GM21825 (cell line): ENCODE measurements around the gene CORO2B.

Experiments used
- ATAC-seq: cut with Tn5 transposase; IDR thresholded peaks from one replicate; pipeline ENCODE4 v1.9.1; 2021; ENCODE audit warnings: mild to moderate bottlenecking, moderate library complexity; ENCODE audit not compliant: unreplicated experiment

Gene CORO2B

DNA sequence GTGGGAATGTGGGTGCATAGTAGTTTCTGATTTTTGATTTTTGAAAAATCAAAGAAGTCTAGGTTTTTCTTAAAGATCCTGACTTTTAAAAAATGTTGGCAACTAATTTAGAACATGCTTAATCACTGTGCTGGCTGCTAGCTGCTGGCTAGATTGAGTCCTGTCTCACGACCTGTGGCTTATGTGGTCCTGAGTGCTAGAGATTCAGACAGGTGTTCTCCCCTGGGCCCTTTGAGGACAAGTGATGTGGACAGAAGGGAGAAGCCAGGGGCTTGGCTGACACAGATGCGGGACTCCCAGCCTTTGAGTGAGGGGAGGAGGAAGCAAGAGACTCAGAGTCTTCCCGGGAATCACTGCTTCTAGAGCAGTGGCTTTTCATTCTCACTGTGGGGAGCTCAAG, 47.5 kb downstream of the CORO2B start:
- no peak for ATAC-seq

DNA sequence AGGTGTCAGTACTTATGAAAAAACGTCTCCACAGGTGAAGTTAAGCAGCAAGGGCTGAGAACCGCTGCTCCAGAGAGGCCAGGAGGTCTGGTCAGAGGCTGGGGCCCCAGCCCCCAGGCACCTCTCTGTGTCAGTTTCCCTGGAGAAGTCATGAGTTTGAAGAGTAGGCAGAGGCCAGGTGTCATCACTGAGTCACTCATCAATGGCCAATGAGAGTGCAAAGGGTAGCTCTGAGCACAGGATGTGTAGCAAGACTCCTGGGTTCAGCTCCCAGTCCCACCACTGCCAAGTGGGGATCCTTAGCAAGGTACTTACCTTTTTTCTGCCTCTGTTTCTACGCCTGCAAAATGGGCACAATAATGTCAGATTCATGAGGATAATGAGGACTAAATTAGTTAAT, 47.9 kb downstream of the CORO2B start:
- ATAC-seq: no peak

DNA sequence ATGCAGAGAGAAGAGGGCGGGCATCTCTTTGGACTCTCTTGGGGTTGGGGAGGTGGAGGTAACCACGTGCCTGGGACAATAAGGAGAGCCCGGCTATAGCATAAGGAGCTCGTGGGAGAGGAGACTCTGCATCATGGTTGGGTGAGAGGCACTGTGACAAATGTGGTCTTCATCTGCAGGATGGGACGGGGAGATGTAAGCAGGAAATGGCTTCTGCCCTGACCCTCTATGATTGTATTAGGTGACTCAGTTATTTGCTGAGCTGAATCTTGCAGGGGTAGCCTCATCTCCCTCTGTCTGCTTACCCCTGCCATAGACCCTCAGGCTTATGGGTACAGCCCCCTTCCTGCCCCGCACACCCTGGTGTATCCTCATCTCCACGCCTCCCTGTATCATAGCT, 48.7 kb downstream of the CORO2B start:
- no peak for ATAC-seq

DNA sequence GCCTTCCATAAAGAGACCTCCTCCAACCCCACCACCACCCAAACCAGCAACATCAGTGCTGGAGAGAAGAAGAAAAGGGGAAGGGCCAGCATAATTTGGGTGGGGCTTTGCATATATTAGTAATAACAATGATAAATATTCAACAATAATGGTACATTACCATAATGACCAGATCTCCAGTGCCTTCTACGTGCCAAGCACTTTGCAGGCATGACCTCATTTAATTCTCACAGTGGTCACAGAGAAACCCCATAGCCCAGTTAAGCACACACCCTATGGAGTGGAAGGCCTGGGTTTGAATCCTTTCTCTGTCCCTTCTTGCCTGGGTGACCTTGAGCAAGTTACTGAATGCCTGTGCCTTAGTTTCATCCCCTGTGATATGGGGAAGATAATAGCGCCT, 49.2 kb downstream of the CORO2B start:
- no peak for ATAC-seq

DNA sequence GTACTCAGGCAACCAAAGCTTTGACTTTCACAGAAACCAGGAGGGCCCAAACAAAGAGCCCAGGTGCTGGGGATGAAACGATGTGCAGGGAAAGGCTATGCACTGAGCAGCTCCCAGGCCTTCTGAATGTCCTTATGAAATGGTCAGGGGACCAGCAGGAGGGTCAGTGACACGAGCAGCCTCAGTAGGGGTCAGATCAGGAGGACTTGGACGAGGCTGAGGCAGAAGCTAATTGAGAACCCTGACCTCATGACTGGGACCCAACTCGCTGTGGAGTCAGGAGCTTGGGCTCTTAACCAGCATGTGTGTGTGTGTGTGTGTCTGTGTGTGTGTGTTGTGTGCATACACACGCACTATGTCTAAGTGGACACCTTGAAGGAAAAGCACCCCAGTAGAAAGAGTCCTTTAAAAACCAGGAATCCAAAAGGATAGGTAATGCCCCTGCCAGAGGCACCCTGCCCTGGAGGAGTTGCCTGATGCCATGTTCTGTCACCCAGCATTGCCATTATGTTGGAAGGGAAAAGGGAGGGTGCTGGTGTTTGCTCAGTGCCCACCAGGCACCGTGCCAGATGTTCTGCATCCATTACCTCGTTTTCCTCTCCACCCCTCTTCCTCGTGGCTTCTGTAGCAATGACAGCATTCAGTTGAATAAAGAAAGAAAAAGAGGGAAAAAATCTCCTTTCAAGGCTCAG, 50.9 kb downstream of the CORO2B start:
- ATAC-seq: no peak

DNA sequence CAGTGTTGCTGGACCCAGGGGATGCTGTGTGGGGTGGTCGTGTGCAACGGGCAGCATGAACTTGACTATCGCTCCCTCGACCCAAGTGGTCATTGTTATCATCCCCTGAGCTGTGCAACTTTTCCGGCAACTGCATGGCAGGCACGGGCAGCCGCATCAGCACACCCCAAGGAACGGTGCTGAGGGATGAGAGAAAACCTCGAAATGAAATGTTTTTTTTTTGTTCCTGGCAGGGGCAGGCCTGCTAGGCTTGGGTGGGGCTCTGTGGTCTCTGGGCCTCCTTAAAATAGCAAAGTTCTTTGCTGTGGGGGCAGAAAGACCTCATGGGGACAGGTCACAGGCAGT, 51.4 kb downstream of the CORO2B start:
- ATAC-seq: no peak

DNA sequence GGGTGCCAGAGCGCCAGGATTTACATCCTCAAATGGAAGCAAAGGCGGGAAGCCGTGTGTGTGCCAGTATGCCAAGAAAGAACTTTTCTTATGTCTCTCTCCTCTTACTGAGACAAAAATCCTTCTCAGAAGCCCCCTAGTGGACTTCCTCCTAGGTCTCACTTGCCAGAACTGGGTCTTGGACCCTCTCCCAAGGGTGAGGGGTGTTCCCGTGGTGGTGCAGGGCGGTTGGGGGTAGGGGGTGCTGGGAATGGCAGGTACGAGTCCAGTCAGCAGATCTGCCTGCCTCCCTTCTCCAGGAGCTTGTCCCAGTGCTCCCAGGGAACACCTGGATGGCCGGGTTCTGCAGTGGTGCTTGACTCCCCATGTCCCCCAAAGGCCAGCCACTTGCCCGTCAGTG, 52.0 kb downstream of the CORO2B start:
- no peak for ATAC-seq

DNA sequence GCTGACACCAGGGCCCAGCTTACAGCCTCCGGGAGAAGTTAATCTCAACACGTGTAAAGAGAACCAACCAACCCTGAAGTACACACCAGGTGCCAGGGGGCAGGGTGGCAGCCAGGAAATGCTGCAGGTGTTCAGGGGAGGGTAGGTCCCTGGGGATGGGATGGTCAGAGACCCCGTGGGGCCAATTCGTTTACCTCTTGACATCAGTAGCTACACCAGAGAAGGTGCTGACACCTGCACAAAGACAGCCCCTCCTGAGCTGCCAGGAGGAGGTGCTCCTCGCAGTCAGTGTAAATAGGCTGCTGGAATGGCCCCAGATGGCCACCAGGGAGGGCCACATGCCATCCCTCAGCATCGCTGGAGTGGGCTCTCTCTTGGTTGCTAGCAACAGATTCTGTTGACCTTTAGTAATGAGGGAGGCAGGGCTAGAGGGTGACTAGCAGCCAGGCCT, 52.8 kb downstream of the CORO2B start:
- no peak for ATAC-seq

DNA sequence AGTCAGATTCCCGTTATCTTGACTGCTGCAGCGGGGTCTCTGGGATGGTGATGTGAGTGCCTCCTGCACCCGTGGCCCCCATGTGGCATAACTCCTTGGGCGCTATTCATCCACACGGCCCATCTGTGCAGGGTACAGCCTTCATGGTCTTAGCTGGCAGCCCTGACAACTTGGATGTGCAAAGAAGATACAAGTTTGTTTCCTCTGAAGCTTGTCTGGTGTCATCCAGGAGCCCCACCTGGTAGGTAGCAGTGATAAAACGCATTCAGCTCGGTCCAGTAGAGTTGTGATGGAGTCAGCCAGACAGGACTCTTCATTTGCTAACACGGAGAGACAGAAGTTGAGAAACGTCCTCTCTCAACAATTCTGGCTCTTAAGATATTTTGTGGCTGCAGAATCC, 53.3 kb downstream of the CORO2B start:
- ATAC-seq: no peak

DNA sequence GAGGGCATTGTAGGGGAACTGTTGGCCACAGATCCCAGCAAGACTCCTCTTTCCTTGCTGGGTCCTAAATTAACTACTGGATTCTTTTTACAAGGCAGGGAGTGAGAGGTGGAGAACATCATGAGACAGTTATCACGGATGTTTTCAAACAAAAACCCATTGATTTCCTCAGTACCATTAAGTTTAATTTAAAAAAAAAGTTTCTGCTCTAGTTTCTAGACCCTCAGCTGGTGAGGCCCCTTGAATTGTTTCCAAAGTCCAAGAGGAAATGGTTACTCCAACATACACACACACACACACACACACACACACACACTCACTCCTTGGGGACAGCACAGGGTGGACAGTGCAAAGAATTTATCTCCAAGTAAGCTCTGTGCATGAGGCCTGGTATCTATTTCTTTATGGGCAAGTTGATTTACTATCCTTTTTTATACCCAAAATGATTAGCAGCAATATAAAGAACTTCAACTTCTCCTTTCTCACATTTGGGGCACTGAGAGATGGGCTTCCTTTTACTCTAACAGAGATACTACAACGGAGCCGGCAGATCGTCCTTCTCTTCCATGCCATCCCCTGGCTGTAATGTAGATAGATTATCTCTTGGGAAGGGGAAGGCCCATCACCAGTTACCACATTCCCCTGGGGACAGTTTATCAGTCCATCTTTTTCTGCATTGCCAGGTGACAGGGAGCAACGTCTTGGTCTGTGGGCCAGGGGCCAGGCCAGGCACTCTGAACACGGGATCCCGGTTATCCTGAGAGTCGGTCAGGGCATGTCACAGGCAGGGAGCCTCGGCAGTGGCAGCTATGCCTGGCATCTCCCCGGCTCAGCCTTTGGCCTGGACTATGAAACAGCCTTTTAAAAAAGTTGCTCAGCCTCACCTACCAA, 54.7 kb downstream of the CORO2B start:
- ATAC-seq: no peak

DNA sequence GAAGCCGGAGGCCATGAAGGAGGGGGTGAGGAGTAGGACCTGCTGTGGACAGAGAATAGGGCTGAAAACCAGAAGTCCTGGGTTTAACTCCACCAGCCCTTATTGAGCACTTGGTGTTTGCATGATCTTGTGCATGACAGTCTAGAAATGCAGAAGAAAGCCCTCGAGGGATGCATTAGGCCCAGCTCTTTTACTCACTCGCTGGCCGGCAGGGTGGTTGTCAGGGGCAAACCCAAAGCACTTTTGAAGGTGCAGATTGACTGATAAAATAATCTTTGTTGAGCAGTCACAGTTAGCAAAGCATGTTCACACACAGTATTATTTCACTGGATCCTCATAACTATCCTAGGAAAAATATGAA, 55.3 kb downstream of the CORO2B start:
- no peak for ATAC-seq

DNA sequence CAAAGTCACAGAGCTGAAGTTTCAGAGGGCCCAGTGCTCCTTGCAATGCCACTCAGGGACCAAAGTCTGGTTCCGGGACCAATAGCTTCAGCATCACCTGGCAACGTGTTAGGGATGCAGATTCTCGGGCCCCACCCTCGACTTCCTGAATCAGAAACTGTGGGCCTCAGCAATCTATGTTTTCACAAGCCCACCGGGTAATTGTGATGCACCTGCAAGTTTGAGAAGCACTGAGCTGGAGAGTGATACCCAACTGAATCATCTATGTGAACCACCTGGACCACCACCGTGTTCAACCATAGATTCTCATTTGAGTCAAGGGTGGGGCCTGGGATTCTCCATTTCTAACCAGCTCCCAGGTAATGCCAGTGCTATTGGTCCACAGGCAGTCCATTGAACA, 55.7 kb downstream of the CORO2B start:
- ATAC-seq: no peak

DNA sequence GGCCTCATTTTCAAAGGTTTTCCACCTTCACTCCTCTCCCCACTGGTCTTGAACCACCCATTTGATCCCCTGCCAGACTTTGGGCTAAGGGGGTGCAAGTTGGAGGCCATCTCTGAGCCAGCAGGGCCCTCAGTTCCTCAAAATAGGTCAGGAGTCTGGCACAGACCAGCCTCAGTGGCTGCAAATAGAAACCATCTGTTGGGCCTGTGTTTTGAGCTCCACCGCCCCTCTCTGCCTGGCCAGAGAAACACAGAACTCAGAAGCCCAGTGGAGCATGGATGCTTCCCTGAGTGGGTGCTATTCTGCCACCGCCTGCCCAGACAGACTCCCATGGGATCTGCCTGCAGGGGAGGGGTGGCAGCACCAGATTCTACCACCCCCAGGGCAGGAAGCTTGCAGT, 56.3 kb downstream of the CORO2B start:
- ATAC-seq: no peak

DNA sequence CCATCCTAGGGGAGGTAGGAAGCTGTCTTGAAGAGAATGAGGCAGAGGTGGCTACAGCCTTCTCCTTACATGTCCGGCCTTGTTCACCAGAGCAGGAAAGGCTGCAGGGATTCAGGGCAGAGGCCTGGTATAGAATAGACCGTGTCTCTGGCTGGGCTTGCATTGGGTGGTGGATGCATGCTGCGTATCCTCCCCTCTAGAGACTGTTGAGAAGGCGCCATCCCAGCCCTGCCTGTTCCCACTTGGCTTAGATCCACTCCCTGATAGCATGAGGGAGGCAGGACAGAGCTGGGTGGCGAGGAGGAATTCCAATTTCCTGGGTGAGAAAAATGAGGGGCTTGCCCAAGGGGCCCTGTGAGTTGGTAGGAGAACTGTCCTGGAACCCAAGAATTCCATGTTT, 57.5 kb downstream of the CORO2B start:
- no peak for ATAC-seq

DNA sequence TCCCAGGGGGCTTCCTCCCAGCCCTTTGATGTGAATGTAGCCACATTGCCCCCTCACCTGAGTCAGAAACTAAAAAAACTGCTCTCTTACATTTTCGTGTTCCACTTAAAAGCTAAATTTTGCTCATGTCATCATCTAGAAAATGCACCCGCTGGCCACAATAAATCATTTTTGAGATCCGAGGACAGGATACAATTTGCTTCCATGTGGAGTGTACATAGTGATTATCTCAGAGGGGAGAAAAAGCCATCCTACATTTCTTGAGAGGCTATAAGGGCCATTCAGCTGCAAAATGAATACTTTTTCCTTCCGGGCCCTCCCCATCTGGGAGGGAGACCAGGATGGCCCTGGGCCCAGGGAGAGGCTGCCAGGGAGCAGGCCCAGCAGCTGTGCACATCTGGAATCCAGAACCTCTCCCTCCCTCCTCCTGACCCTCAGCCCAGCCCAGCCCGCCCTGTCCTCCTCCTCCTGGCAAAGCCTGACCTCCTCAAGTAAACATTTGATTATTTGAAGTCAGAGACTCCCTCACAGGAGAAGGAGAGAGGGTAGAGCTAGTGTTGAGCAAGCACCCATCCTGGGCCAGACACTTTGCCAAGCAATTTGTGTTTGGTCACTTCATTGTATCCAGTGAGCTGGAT, 59.1 kb downstream of the CORO2B start:
- ATAC-seq: no peak

DNA sequence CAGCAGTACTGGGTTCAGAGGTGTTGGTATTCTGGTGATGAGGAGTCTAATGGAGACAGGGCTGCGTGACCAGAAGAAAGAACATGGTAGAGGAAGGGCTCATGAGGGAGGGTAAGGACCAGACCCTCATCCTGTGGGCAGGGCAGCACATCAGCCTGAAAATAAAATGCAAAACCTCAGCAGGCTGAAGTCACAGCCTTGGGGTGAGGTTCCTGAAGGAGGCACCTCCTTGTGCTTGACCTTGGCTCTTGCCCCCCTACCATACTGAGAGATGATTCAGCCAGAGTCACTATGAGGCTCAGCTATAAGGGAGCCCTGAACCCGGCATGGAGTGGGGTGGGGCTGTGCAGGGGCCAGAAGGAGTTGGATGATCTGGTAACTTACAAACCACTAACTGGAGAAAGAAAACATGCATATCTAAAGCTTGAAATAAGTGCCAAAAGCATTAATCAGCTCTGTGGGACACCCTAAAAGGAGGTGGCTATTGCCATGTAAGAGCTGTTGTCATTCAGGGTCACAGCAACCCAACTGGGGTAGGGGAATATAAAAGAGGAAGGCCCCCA, 60.2 kb downstream of the CORO2B start:
- no peak for ATAC-seq

DNA sequence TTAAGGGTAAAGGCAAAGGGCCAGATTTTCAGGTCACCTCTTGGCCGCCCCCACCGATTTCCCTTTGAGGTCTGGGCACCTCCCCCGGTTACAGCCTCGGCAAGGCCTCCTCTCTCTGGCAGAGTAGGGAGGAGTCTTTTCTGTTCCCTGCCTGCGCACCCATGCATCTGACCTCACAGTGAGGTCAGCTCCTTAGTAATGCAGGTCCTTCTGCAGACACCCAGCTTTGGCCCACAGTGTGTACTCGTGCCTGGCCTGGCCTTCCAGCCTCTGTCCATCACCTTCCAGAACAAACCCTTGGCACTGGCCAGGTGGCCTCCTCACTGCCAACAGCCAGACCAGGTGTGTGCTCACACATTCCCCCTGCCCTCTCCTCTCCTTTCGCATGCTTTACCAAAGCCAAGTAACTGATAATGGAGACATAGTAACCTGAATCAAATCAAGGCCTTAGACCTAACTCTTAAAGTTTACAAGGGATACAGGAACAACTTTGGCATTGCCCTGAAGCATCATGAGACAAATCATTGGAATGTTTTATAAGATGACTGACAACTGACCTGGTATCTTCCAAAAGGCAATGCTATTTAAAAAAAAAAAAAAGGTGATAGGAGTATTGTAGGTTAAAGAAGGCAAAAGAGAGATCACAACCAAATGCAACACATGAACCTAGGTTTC, 61.3 kb downstream of the CORO2B start:
- ATAC-seq: no peak

DNA sequence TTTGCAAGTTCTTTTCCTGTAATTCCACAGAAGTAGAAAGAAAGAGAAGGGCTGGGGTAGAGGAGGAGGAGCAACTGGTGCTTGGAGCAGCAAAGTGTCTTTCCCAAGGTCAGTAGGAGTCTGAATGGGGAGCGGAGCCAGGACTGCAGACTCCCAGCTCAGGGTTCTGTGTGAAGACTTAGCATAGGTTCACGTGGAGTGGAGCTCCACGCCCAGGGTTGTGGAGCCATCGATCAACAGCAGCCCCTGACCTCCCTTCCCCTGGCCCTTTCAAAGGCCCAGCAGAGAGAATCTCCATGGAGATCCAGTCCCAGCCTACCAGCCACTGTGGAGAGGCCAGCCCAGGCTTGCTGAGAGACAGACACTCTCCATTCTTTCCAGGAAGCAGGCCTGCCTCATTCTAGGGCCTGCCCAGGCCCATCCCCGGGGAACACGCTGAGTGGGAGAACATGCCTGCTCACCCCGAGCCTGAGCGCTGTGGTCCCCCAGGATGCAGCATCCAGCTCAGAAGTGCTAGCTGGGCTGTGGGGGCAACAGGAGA, 62.1 kb downstream of the CORO2B start:
- ATAC-seq: no peak

DNA sequence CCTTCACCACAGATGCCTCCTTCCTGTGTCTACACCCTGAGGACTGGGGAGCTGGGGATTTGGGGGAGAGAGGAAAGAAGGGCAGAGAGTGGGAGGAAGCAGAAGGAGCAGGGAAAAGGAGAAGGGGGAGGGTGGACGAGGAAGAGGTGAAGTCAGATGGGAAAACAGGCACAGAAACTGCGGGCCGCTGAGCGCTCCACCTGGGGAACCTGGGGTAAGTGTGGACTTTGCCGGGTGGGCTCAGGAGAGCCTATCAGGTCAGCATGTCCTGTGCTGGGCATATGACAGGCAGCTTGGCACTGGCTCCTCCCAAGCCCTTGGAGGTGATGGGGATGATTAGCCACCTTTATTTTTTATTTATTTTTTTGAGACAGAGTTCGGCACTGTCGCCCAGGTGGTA, 62.6 kb downstream of the CORO2B start:
- ATAC-seq: no peak

DNA sequence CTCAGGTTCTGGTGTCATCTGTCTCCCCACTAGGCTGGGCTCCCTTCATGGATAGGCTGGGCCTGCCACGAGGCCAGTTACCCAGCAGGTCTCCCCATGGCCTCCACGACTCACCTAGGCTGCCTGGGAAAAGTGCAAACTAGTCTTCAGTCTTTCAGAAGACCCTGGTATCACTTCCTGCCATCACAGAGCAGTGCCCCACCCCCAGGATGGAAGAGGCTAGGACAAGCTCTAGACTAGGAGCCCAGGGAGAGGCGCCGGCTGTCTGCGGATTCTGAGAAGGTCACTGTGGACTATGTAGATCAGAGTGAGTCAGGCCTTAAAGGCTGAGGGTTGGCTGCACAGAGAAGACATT, 63.7 kb downstream of the CORO2B start:
- ATAC-seq: no peak

DNA sequence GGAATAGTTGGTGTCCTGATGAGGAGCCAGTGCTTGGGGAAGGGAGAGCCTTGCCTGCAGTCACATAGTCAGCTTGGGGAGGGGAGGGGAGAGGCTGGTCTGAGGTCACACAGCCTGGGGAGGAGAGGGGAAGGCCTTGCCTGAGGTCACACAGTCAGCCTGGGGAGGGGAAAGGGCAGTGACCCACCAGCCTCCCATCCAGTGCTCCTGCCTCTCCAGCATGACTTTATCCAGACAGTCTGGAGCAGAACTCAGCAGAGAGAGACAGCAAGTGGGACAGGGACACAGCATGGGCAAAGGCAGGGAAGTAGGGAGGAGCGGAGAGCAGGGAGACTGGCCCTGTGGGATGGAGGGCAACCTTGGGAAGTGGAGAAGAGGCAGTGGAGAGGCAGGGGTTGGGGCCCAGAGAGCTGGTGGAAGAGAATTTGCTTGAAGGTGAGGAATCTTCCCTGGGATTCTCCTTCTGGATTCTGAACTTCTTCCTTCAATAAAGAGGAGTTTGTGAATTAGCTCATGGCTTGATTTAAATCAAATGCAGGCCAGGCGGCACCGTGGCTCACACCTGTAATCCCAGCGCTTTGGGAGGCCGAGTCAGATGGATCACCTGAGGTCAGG, 64.5 kb downstream of the CORO2B start:
- ATAC-seq: no peak
